Hematopoietic multipotent progenitor cell treated with erythropoietin and hydrocortisone succinate and interleukin-3 and kit ligand, for 6 days (in vitro differentiated cells): ENCODE measurements around the gene DMBT1.

Experiments used
- DNase-seq: peaks from one replicate; pipeline ENCODE4 v3.0.0-alpha.2; 2015

DMBT1 gene

GRCh38 chr10:122560279-122560804 lies at the start of gene DMBT1:
TSS of gene DMBT1 (plus strand) at chr10:122560754. CDS start at chr10:122560771, 17 bp downstream.
- no peak for DNase-seq

GRCh38 chr10:122513053-122513452 lies 47.5 kb upstream of the DMBT1 start:
- peak; percentile 32 for DNase-seq

- no peak for DNase-seq
Observed at GRCh38 chr10:122514045-122514840, 46.3 kb upstream of the DMBT1 start.

GRCh38 chr10:122515022-122515424 lies 45.5 kb upstream of the DMBT1 start:
- DNase-seq: no peak

GRCh38 chr10:122515588-122516231 lies 44.8 kb upstream of the DMBT1 start:
- no peak for DNase-seq

- no peak for DNase-seq
Observed at GRCh38 chr10:122516734-122517133, 43.8 kb upstream of the DMBT1 start.

- DNase-seq: no peak
Observed at GRCh38 chr10:122519144-122519543, 41.4 kb upstream of the DMBT1 start.

- DNase-seq: no peak
Observed at GRCh38 chr10:122519873-122520272, 40.7 kb upstream of the DMBT1 start.

GRCh38 chr10:122521011-122521410 lies 39.5 kb upstream of the DMBT1 start:
- no peak for DNase-seq

GRCh38 chr10:122524811-122525210 lies 35.7 kb upstream of the DMBT1 start:
- no peak for DNase-seq

GRCh38 chr10:122525788-122526187 lies 34.8 kb upstream of the DMBT1 start:
- DNase-seq: peak; percentile 65

GRCh38 chr10:122526892-122527291 lies 33.7 kb upstream of the DMBT1 start:
- no peak for DNase-seq

GRCh38 chr10:122530177-122530576 lies 30.4 kb upstream of the DMBT1 start:
- DNase-seq: peak; percentile 32

- no peak for DNase-seq
Observed at GRCh38 chr10:122531261-122531660, 29.3 kb upstream of the DMBT1 start.

GRCh38 chr10:122531939-122532338 lies 28.6 kb upstream of the DMBT1 start:
- DNase-seq: no peak

- DNase-seq: no peak
Observed at GRCh38 chr10:122532601-122533296, 27.8 kb upstream of the DMBT1 start.

GRCh38 chr10:122537545-122537944 lies 23.0 kb upstream of the DMBT1 start:
- no peak for DNase-seq

GRCh38 chr10:122541541-122542002 lies 19.0 kb upstream of the DMBT1 start:
- peak; percentile 87 for DNase-seq

- peak; percentile 41 for DNase-seq
Observed at GRCh38 chr10:122543676-122544445, 16.7 kb upstream of the DMBT1 start.

- DNase-seq: peak; percentile 35
Observed at GRCh38 chr10:122544493-122544892, 16.1 kb upstream of the DMBT1 start.

- no peak for DNase-seq
Observed at GRCh38 chr10:122546242-122546641, 14.3 kb upstream of the DMBT1 start.

- no peak for DNase-seq
Observed at GRCh38 chr10:122548407-122549085, 12.0 kb upstream of the DMBT1 start.
